Pulmonary artery endothelial cell (primary cell): Measurements from ENCODE around the gene MORN1. TPM values are rescaled to one million over a fixed set of nuclear protein-coding genes. Genes with fewer than 3 reads are reported as not detected.

Source experiments
- DNase-seq: peaks from one replicate; pipeline ENCODE4 v3.0.0-alpha.2; 2011; ENCODE audit warnings: low read depth, low spot score
- total RNA-seq: library from RNA; depleted of rRNA; stranded (reverse); fragments of >200 nt; gene quantifications from 2 replicates; pipeline ENCODE4 v1.2.3, GENCODE V29; 2014

The MORN1 gene
- total RNA-seq, 1 donor from 2014 or later, result 4.1 TPM

DNA sequence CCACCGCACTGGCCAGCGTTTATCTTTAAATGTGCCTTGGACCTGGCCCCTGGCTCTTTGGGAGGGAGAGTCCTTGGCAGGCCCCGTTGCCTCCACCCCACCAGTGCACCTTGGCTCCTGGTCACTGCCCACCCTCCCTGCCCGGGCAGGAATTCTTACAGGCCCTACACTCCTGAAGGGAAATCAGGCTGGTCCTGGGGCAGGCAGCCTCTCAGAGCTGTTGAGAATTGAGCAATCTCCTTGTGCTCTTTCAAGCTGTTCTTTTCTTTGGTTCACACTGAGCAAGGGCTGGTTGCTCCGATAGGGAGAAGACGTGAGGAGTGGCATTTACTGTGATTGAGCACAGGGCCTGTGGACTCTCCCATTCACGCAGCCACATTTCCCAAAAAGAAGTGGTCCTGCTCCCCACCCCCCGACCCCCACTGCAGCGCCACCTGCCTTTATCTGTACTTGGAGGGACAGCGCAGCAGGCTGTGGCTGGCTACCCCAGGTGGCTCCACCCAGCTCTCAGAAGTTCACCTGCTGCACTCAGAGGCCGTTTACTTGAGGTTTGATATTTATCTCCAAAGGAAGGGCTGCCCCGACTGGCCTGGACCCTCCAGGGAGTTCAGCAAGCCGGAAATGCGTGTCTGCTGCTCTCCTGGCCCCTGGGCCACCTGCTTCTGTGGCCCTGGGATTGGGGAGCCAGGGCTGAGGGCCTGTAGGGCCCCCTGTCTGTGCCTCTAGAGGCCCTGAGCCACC is 115.4 kb downstream of the MORN1 start:
- no peak for DNase-seq

DNA sequence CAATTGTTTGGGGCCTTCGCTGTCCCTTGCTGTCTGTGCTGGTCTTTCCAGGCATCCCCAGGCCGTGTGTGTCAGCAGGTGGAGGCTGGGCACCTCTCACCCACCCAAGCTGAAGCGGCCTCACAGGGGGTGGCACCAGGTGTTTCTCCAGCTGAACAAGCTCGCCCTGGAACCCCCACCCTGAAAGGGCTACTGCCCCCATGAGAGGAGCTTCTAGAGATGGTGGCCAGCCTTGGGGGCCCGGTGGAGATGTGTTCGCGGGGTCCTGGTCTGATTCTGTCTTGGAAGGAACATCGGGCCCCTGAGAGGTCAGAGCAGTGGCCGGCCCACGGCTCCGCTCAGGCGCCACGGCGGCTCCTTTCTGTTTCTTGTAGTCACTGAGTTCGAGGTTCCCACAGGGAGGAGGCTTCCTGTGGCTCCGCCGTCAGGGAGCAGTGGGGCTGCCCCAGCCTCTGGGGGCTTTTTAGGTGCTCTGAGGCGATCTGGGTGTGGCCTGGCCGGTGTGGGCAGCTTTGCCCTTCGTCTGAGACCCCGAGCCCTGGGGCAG is 116.4 kb downstream of the MORN1 start:
- no peak for DNase-seq

DNA sequence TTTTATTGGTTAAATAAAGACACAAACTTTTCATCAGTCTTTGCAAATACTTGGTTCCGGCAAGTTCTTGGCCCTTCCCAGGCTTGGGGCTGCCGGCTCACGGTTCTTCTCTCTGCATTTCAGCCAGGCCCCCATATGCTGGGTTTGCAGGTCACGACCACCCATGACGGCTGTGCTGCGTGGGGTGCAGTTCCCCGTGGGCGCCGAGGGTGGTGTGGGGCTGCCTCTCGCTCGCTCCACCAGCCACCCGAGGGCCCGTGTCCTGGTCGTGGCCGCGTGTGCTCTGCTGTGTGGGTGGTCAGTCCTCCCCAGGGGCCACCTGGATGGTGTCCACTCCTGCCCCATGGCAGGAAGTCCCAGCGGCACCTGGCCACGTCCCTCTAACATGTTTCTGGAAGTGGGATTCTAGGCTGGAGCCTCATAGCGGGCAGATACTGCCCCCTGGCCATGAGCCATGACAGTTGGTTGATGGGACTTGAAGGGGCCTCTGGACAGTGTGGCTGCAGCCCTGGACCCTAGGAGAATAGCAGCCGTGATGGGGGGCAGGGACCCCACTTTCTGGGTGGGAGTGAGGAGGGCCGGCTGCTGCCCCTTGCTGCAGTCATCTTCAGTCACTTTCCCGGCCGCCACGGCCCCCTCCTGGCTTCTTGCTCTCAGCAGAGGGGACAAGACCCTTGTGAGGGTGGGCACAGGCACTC is 117.0 kb downstream of the MORN1 start:
- DNase-seq, result no peak

DNA sequence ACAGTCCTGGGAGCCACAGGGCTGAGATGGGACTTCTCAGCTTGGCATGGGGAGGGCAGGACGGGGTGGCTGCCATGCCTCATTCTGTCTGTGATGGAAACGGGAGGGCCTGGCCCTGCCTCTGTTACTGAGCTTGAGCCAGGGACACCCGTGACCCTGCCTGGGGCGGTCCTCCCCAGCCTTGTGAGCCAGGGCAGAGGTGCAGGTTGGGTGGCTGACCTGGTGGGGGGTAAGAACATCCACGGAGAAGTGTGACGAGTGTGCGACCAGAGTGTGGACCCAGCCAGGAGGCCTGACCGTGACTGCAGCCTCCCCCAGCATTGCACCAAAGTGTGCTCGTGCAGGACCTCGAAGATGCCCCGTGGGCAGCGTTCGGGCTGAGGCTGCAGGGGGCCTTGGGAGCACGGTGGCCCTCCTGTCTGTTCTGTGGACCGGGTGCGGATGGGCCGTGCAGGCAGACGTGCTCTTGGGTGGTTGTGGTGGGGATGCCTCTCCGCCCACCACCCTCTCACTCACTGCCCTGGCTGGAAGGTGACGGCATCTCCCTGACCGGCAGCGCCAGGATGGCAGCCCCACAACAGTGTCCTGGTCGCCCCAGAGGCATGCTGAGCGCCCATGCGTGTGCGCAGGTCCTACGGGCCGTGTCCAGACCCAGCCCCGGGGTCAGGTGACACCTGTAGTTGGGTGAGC is 117.8 kb downstream of the MORN1 start:
- DNase-seq, result no peak

DNA sequence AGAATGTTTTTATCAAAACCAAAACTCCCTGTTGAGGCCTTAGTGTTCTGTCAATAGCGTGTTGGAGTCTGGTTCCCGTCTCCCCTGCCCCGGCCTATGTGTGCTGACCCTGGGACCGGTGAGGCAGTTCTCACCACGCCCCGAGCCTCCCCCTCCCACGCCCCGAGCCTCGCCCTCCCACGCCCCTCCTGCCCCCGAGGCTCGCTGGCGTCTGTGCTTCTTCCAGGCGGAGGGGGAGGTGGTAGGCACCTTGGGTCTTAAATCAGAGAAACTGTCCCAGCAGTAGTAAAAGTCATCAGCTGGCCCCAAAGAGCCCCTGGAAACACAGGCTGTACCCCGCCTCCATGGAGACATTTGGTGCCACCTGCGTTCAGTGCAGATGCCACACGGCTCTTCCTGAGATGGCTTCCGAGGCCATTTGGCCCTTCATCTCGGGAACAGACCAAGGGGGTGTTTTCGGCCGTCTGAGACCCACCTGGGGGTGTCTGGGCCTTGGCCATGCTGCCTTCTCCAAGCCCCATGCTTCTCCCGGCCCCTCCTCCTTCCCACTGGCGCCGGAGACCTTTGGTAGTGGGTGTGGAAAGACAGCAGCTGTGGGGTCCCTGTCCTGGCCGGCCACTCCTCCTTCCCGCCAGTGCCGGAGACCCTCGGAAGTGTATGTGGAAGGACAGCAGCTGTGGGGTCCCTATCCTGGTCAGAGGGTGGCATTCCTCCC is 118.5 kb downstream of the MORN1 start:
- no peak for DNase-seq

DNA sequence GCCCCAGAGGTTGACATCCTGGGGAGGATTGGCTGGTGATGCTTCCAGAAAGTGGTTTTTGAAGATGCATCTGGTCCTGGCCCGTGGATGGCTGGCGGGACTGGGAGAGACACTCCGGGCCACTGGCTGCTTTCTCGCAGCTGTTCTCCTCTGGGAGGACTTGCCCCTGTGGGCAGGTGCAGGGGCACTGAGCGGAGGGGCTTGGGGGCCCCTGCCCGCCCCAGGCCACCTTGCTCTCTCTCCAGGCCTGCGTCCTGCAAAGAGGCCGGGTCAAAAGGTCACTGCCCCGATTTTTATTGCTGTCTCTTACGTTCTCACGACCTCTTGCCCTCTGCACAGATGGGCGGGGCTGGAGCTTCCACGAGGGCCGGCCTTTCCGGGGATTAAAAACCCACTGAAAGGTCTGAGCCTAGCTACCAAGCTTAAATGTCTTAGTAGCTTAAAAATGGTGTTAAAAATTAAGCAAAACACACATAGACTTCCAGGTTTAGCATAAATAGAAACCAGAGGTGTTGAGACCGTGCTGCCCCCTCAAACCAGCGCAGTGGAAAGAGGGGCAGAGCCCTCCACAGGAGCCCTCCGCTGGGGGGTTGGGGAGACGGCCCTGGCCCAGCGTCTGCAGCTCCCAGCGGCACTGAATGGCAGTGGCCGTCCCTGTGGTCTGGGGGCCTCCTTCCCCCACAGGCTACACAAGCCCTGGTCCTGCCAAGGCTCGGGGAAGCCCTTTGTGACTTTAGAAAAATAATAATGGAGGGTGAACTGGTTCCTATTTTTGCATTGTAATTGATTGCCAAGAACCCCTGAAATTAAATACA is 119.3 kb downstream of the MORN1 start:
- no peak for DNase-seq

Other genes with a start within 250 kb of the MORN1 start
- 19.8 and 25.1 TPM in 2 replicates for gene FAAP20, start 196.8 kb downstream of the MORN1 start, total RNA-seq
- 18.7 and 20.8 TPM in 2 replicates for gene SKI, start 163.2 kb downstream of the MORN1 start, total RNA-seq
- gene RER1, start 287 bp upstream of the MORN1 start, total RNA-seq, result 88.8 and 97.9 TPM in 2 replicates
- 33.7 and 41.0 TPM in 2 replicates for gene PEX10, start 21.0 kb upstream of the MORN1 start, total RNA-seq
- 0.04 and 0.13 TPM in 2 replicates for gene PLCH2, start 84.7 kb upstream of the MORN1 start, total RNA-seq
- 22.4 and 28.4 TPM in 2 replicates for gene PANK4, start 135.0 kb upstream of the MORN1 start, total RNA-seq
- gene HES5, start 138.7 kb upstream of the MORN1 start, total RNA-seq, result not detected in 2 replicates
- 25.5 and 41.0 TPM in 2 replicates for gene TNFRSF14, start 164.8 kb upstream of the MORN1 start, total RNA-seq
- 29.9 and 36.0 TPM in 2 replicates for gene PRXL2B, start 195.2 kb upstream of the MORN1 start, total RNA-seq
- gene MMEL1, start 241.5 kb upstream of the MORN1 start, total RNA-seq, result 2.7 and 3.7 TPM in 2 replicates